ENCODE measurements around the gene ARID4B.

Gene ARID4B

GRCh38 chr1:235142991-235143390 is 185.0 kb downstream of the ARID4B start:
- Histone ChIP-seq H3K4me2 (ENCODE audit: low read length) (no peak overlapping the region), H3K9me2 (ENCODE audit: low read depth, low read length) (no peaks in the 10 kb centered on the region), H3K9me3 (ENCODE audit: low read length) (no peaks in the 10 kb centered on the region), H3K4me1 (ENCODE audit: insufficient read depth, low read length, severe bottlenecking) (no peaks in the 10 kb centered on the region), H3K27me3 (ENCODE audit: insufficient read depth, low read length) (no peaks in the 10 kb centered on the region), H3K9ac (ENCODE audit: low read length) (no peak overlapping the region), H3F3A (ENCODE audit: insufficient read depth, low read length) (0 out of 2 replicates have a peak, but pooled peaks cover 3% of the 10 kb centered on the region), H2AFZ (ENCODE audit: low read length) (no peak overlapping the region), H3K4me3 (ENCODE audit: low read depth, low read length, poor library complexity, severe bottlenecking) (no peak overlapping the region), H3K79me2 (ENCODE audit: insufficient read depth, low read length) (no peaks in the 10 kb centered on the region), H3K36me3 (ENCODE audit: insufficient read depth, low read length) (peaks cover 85% of the 10 kb centered on the region), H3K27ac (ENCODE audit: low read depth, low read length, poor library complexity, severe bottlenecking) (no peak overlapping the region), H4K20me1 (ENCODE audit: insufficient read depth, low read length) (no peaks in the 10 kb centered on the region)
- no peak for TF ChIP-seq CTCF (IDR thresholded peaks at IDR 0.05; ENCODE audit: low read length)
- TF ChIP-seq EZH2 (IDR thresholded peaks at IDR 0.05; ENCODE audit: borderline replicate concordance, low read length): no peak

- H3F3A ChIP-seq (ENCODE audit: insufficient read depth, low read length): no peaks in the 10 kb centered on the region
- H3K9ac ChIP-seq (ENCODE audit: low read length): no peak overlapping the region
- H3K27ac ChIP-seq (ENCODE audit: low read depth, low read length, poor library complexity, severe bottlenecking): no peak overlapping the region
- H2AFZ ChIP-seq (ENCODE audit: low read length): no peak overlapping the region
- no peak overlapping the region for H3K4me2 ChIP-seq (ENCODE audit: low read length)
- no peaks in the 10 kb centered on the region for H3K79me2 ChIP-seq (ENCODE audit: insufficient read depth, low read length)
- H4K20me1 ChIP-seq (ENCODE audit: insufficient read depth, low read length): no peaks in the 10 kb centered on the region
- no peak overlapping the region for H3K4me3 ChIP-seq (ENCODE audit: low read depth, low read length, poor library complexity, severe bottlenecking)
- H3K9me3 ChIP-seq (ENCODE audit: low read length): no peaks in the 10 kb centered on the region
- H3K4me1 ChIP-seq (ENCODE audit: insufficient read depth, low read length, severe bottlenecking): no peaks in the 10 kb centered on the region
- TF ChIP-seq EZH2 (IDR thresholded peaks at IDR 0.05; ENCODE audit: borderline replicate concordance, low read length) (no peak), CTCF (IDR thresholded peaks at IDR 0.05; ENCODE audit: low read length) (no peak)
- H3K27me3 ChIP-seq (ENCODE audit: insufficient read depth, low read length): no peaks in the 10 kb centered on the region
- H3K9me2 ChIP-seq (ENCODE audit: low read depth, low read length): no peaks in the 10 kb centered on the region
- peaks cover 84% of the 10 kb centered on the region for H3K36me3 ChIP-seq (ENCODE audit: insufficient read depth, low read length)
Measured at GRCh38 chr1:235139315-235139714, 188.7 kb downstream of the ARID4B start.

GRCh38 chr1:235138821-235139220 is 189.2 kb downstream of the ARID4B start:
- no peak for TF ChIP-seq CTCF (IDR thresholded peaks at IDR 0.05; ENCODE audit: low read length)
- no peak for TF ChIP-seq EZH2 (IDR thresholded peaks at IDR 0.05; ENCODE audit: borderline replicate concordance, low read length)
- no peak overlapping the region for H3K4me3 ChIP-seq (ENCODE audit: low read depth, low read length, poor library complexity, severe bottlenecking)
- no peak overlapping the region for H3K9ac ChIP-seq (ENCODE audit: low read length)
- H4K20me1 ChIP-seq (ENCODE audit: insufficient read depth, low read length): no peaks in the 10 kb centered on the region
- H3F3A ChIP-seq (ENCODE audit: insufficient read depth, low read length): no peaks in the 10 kb centered on the region
- no peak overlapping the region for H3K4me2 ChIP-seq (ENCODE audit: low read length)
- H3K4me1 ChIP-seq (ENCODE audit: insufficient read depth, low read length, severe bottlenecking): no peaks in the 10 kb centered on the region
- no peak overlapping the region for H3K27ac ChIP-seq (ENCODE audit: low read depth, low read length, poor library complexity, severe bottlenecking)
- no peaks in the 10 kb centered on the region for H3K9me3 ChIP-seq (ENCODE audit: low read length)
- H3K27me3 ChIP-seq (ENCODE audit: insufficient read depth, low read length): no peaks in the 10 kb centered on the region
- no peaks in the 10 kb centered on the region for H3K9me2 ChIP-seq (ENCODE audit: low read depth, low read length)
- peaks cover 84% of the 10 kb centered on the region for H3K36me3 ChIP-seq (ENCODE audit: insufficient read depth, low read length)
- no peak overlapping the region for H2AFZ ChIP-seq (ENCODE audit: low read length)
- no peaks in the 10 kb centered on the region for H3K79me2 ChIP-seq (ENCODE audit: insufficient read depth, low read length)
